SK-N-SH (cell line): ENCODE data around the gene KLHDC7B. TPM values are rescaled to one million over a fixed set of nuclear protein-coding genes. Genes with fewer than 3 reads are reported as not detected.

Experiments used
- CTCF ChIA-PET: fragments of 300-600, 350-600 bp; formaldehyde crosslinking; extraction: SDS; loops from one replicate; lab custom pipeline; 2021; lab: Yijun Ruan, JAX
- POLR2A ChIA-PET: fragments of 350-600 bp; sonication (Branson Sonifier 250); formaldehyde crosslinking; extraction: SDS; loops from one replicate; lab custom pipeline; 2020; ENCODE audit warnings: antibody characterized with exemption, inconsistent platforms; lab: Yijun Ruan, JAX
- DNase-seq: peaks from one replicate; pipeline ENCODE4 v3.0.0; 2012
- H2AFZ ChIP-seq: fragments of 200-600 bp; sonication (generic); 2 replicates; pipeline ENCODE4 v1.8.1; 2016; ENCODE audit warnings: antibody characterized with exemption, mild to moderate bottlenecking, low read depth
- H3F3A ChIP-seq: fragments of 200-600 bp; sonication (generic); replicated peaks from 2 replicates; pipeline ENCODE3; 2016; ENCODE audit warnings: antibody characterized with exemption, mild to moderate bottlenecking; ENCODE audit not compliant: insufficient read depth
- H3K27ac ChIP-seq, 2 experiments: fragments of 200-500 bp in 1 of 2; fragments of 200-600 bp in 1 of 2; sonication (Bioruptor generic) in 1 of 2; sonication (generic), shearing (Covaris generic) in 1 of 2; 2 replicates each; pipeline versions ENCODE4 v1.5.1 to v1.6.1; 2014 to 2016; ENCODE audit warnings: low read depth in 2 of 2, inconsistent platforms in 1 of 2, low read length in 1 of 2, mild to moderate bottlenecking in 1 of 2, mixed read lengths in 1 of 2
- H3K27me3 ChIP-seq: fragments of 200-600 bp; sonication (generic), shearing (Covaris generic); 2 replicates; pipeline ENCODE4 v1.6.1; 2016; ENCODE audit warnings: mixed run types; ENCODE audit not compliant: insufficient read depth
- H3K36me3 ChIP-seq, 2 experiments: fragments of 200-500 bp in 1 of 2; fragments of 200-600 bp in 1 of 2; sonication (Bioruptor generic) in 1 of 2; sonication (generic) in 1 of 2; replicated peaks in 1 of 2; 2 replicates each; pipeline versions ENCODE3 to v1.5.1; 2014 to 2016; ENCODE audit warnings: low read length in 1 of 2, mild to moderate bottlenecking in 1 of 2; ENCODE audit not compliant: insufficient read depth in 2 of 2, control insufficient read depth in 1 of 2
- H3K4me1 ChIP-seq, 2 experiments: fragments of 200-500 bp in 1 of 2; fragments of 200-600 bp in 1 of 2; sonication (Bioruptor generic) in 1 of 2; sonication (generic), shearing (Covaris generic) in 1 of 2; 2 replicates each; pipeline versions ENCODE4 v1.5.1 to v1.6.1; 2014 to 2016; ENCODE audit warnings: low read depth in 1 of 2, low read length in 1 of 2, mixed run types in 1 of 2; ENCODE audit not compliant: insufficient read depth in 2 of 2, control insufficient read depth in 1 of 2
- H3K4me2 ChIP-seq: fragments of 200-600 bp; sonication (generic), shearing (Covaris generic); 2 replicates; pipeline ENCODE4 v1.6.1; 2017; ENCODE audit warnings: mixed run types
- H3K4me3 ChIP-seq, 2 experiments: fragments of 200-500 bp in 1 of 2; fragments of 200-600 bp in 1 of 2; sonication (Bioruptor generic) in 1 of 2; sonication (generic), shearing (Covaris generic) in 1 of 2; 2 replicates each; pipeline versions ENCODE4 v1.5.1 to v1.8.1; 2014 to 2016; ENCODE audit warnings: low read depth in 2 of 2, inconsistent platforms in 1 of 2, low read length in 1 of 2, mild to moderate bottlenecking in 1 of 2, mixed read lengths in 1 of 2, moderate library complexity in 1 of 2
- H3K79me2 ChIP-seq: fragments of 200-600 bp; sonication (generic); 2 replicates; pipeline ENCODE4 v1.8.1; 2017; ENCODE audit warnings: mild to moderate bottlenecking; ENCODE audit not compliant: insufficient read depth
- H3K9ac ChIP-seq: fragments of 200-600 bp; sonication (generic); 2 replicates; pipeline ENCODE4 v1.6.1; 2017; ENCODE audit warnings: mixed run types
- H3K9me2 ChIP-seq: fragments of 200-600 bp; sonication (generic); 2 replicates; pipeline ENCODE4 v1.6.1; 2017; ENCODE audit warnings: mixed run types
- H3K9me3 ChIP-seq: fragments of 200-600 bp; sonication (generic); 2 replicates; pipeline ENCODE4 v1.6.1; 2017; ENCODE audit warnings: mixed run types, mild to moderate bottlenecking, moderate library complexity
- H4K20me1 ChIP-seq: fragments of 200-600 bp; sonication (generic); 2 replicates; pipeline ENCODE4 v1.6.1; 2017; ENCODE audit warnings: mild to moderate bottlenecking, mixed run types; ENCODE audit not compliant: insufficient read depth
- CHD2 ChIP-seq: fragments of 150-350 bp; IDR thresholded peaks from 2 replicates; pipeline ENCODE4 v1.6.1; 2018; ENCODE audit warnings: low read length; ENCODE audit not compliant: partially characterized antibody
- EP300 ChIP-seq, 2 experiments: IDR thresholded peaks; 2 replicates each; pipeline versions ENCODE4 v1.4.0 to v1.6.1; 2012; ENCODE audit warnings: borderline replicate concordance in 1 of 2, low read depth in 1 of 2, low read length in 1 of 2
- GATA2 ChIP-seq: sonication (generic); formaldehyde crosslinking; IDR thresholded peaks from 2 replicates; pipeline ENCODE4 v1.5.0; 2020; ENCODE audit warnings: mild to moderate bottlenecking, missing genetic modification reagents
- MAX ChIP-seq: IDR thresholded peaks from 2 replicates; pipeline ENCODE4 v1.4.0; 2012; ENCODE audit warnings: low read depth
- NRF1 ChIP-seq: IDR thresholded peaks from 2 replicates; pipeline ENCODE4 v1.6.1; 2012; ENCODE audit warnings: low read depth, mild to moderate bottlenecking, low read length
- RAD21 ChIP-seq: IDR thresholded peaks from 2 replicates; pipeline ENCODE4 v1.6.1; 2012; ENCODE audit warnings: mild to moderate bottlenecking, low read length
- RCOR1 ChIP-seq: fragments of 150-350 bp; IDR thresholded peaks from 2 replicates; pipeline ENCODE4 v1.6.1; 2017; ENCODE audit warnings: antibody characterized with exemption, low read length
- RXRA ChIP-seq: IDR thresholded peaks from 2 replicates; pipeline ENCODE4 v1.4.0; 2012; ENCODE audit warnings: low read depth, mild to moderate bottlenecking, borderline replicate concordance
- SIN3A ChIP-seq: IDR thresholded peaks from 2 replicates; pipeline ENCODE4 v1.6.1; 2012; ENCODE audit warnings: low read depth, mild to moderate bottlenecking, low read length, moderate library complexity, borderline replicate concordance
- SMC3 ChIP-seq: IDR thresholded peaks from 2 replicates; pipeline ENCODE4 v1.6.1; 2012; ENCODE audit warnings: low read depth, low read length, improper control_type of control experiment
- TAF1 ChIP-seq: IDR thresholded peaks from 2 replicates; pipeline ENCODE4 v1.6.1; 2012; ENCODE audit warnings: low read depth, mild to moderate bottlenecking, low read length, moderate library complexity, borderline replicate concordance
- TCF12 ChIP-seq: IDR thresholded peaks from 2 replicates; pipeline ENCODE4 v1.4.0; 2012
- USF2 ChIP-seq: fragments of 150-350 bp; IDR thresholded peaks from 2 replicates; pipeline ENCODE4 v1.6.1; 2017; ENCODE audit warnings: antibody characterized with exemption, low read length, low read depth, borderline replicate concordance
- YY1 ChIP-seq: IDR thresholded peaks from 2 replicates; pipeline ENCODE4 v1.4.0; 2012; ENCODE audit warnings: low read depth, mild to moderate bottlenecking
- WGBS: methylation state at CpG from one replicate; pipeline ENCODE4 v1.1.6; 2017; ENCODE audit warnings: low lambda C conversion rate; 5-methylcytosine and 5-hydroxymethylcytosine counted together
- polyA plus RNA-seq, 3 experiments: library from polyadenylated mRNA; depleted of rRNA; stranded (reverse); fragments of >200 nt; gene quantifications; 2 replicates each; pipeline ENCODE4 v1.2.3, GENCODE V29; 2012

Gene KLHDC7B
- polyA plus RNA-seq, 1 of the 3 experiments (the other 2 are of a cell fraction), result 0.07 TPM

GRCh38 chr22:50537765-50538164 is 7.9 kb upstream of the KLHDC7B start:
- Histone ChIP-seq H3F3A (peaks cover 7% of the 10 kb centered on the region), H3K4me2 (no peak overlapping the region), H3K27me3 (no peaks in the 10 kb centered on the region), H3K27ac (no peak overlapping the region), H3K9ac (no peak overlapping the region), H3K36me3 (no peaks in the 10 kb centered on the region), H3K79me2 (no peaks in the 10 kb centered on the region), H2AFZ (no peak overlapping the region), H3K9me3 (no peaks in the 10 kb centered on the region), H3K9me2 (no peaks in the 10 kb centered on the region), H3K4me3 (no peak overlapping the region), H4K20me1 (no peaks in the 10 kb centered on the region), H3K4me1 (peaks cover 0 to 6% of the 10 kb centered on the region in 2 experiments; a peak in 1 of 4 replicates)
- 97% methylated on average over 13 of the region's 13 CpGs for WGBS
- peak; percentile 13 for DNase-seq
- ChIA-PET CTCF (interaction anchor here (0.9 to 1.4 kb wide), 3 partner anchors 9 to 39 kb away, joined by 3 to 7 read pairs (median 3); partner anchors contain the start of gene SYCE3), POLR2A (no interaction called here)
- TF ChIP-seq RAD21 (no peak), SIN3A (no peak), TCF12 (no peak), SMC3 (no peak), EP300 (IDR thresholded peaks at IDR 0.05; ENCODE audit: borderline replicate concordance in 1 of 2, low read depth in 1 of 2, low read length in 1 of 2) (no peak), NRF1 (no peak), RCOR1 (no peak), CHD2 (no peak)

GRCh38 chr22:50540381-50540780 is 5.3 kb upstream of the KLHDC7B start:
- no peak for DNase-seq
- Histone ChIP-seq H3F3A (peaks cover 7% of the 10 kb centered on the region), H3K27me3 (no peaks in the 10 kb centered on the region), H3K4me2 (no peak overlapping the region), H3K4me3 (no peak overlapping the region), H3K9me3 (no peaks in the 10 kb centered on the region), H3K27ac (no peak overlapping the region), H3K9me2 (no peaks in the 10 kb centered on the region), H3K79me2 (no peaks in the 10 kb centered on the region), H3K9ac (no peak overlapping the region), H3K36me3 (no peaks in the 10 kb centered on the region), H4K20me1 (no peaks in the 10 kb centered on the region), H2AFZ (no peak overlapping the region; the same call in 1 of the 2 replicates), H3K4me1 (peaks cover 1 to 6% of the 10 kb centered on the region in 2 experiments; a peak in 2 of 4 replicates)
- ChIA-PET POLR2A (no interaction called here), CTCF (interaction anchor here (1.2 to 3.1 kb wide), 3 partner anchors 9 to 23 kb away, joined by 3 to 19 read pairs (median 14); partner anchors contain the start of genes SCO2 and SYCE3)
- WGBS, result 87% methylated on average over 10 of the region's 10 CpGs
- TF ChIP-seq RXRA, result no peak
- TF ChIP-seq TAF1, result no peak
- TF ChIP-seq MAX, result no peak
- no peak for TF ChIP-seq USF2
- TF ChIP-seq YY1, result no peak
- TF ChIP-seq GATA2 (CRISPR knock-in tag), result no peak
